HEK293 (cell line): Measurements from ENCODE around the gene FERMT3.

Experiments used
- CTCF ChIA-PET: fragments of 350-600 bp; formaldehyde crosslinking; extraction: SDS; loops from one replicate; lab custom pipeline; 2021; ENCODE audit warnings: antibody characterized with exemption; lab: Yijun Ruan, JAX
- POLR2A ChIA-PET: fragments of 300-600 bp; formaldehyde crosslinking; extraction: SDS; loops from one replicate; lab custom pipeline; 2020; ENCODE audit warnings: antibody characterized with exemption, inconsistent platforms; lab: Yijun Ruan, JAX
- H3K27ac ChIP-seq: fragments of 200-500 bp; sonication (Bioruptor generic); 2 replicates; pipeline ENCODE4 v1.5.1; 2014; ENCODE audit warnings: low read depth, low read length, control low read depth, inconsistent platforms; ENCODE audit errors: extremely low read depth
- H3K36me3 ChIP-seq, 2 experiments: fragments of 200-500 bp in 1 of 2; sonication (Bioruptor generic) in 1 of 2; 1 replicate in 1 of 2; 2 replicates in 1 of 2; pipeline ENCODE4 v1.5.1; 2014 to 2017; ENCODE audit warnings: inconsistent platforms in 2 of 2, low read length in 2 of 2; ENCODE audit not compliant: control insufficient read depth in 2 of 2, insufficient read depth in 1 of 2
- H3K4me1 ChIP-seq: fragments of 200-500 bp; sonication (Bioruptor generic); 2 replicates; pipeline ENCODE4 v1.5.1; 2014; ENCODE audit warnings: mild to moderate bottlenecking, low read length, inconsistent platforms; ENCODE audit not compliant: control insufficient read depth, insufficient read depth
- H3K4me3 ChIP-seq: 2 replicates; pipeline ENCODE4 v1.5.1; 2011; ENCODE audit warnings: low read depth, mild to moderate bottlenecking, control low read depth, low read length, moderate library complexity
- H3K9me3 ChIP-seq: fragments of 200-500 bp; sonication (Bioruptor generic); 2 replicates; pipeline ENCODE4 v1.5.1; 2014; ENCODE audit warnings: low read depth, low read length, inconsistent platforms; ENCODE audit not compliant: control insufficient read depth, insufficient read depth
- BCL11A ChIP-seq: fragments of 450-650 bp; formaldehyde crosslinking; IDR thresholded peaks from 2 replicates; pipeline ENCODE4 v1.5.1; 2016; ENCODE audit warnings: low read depth, missing biosample characterization, missing genetic modification characterization
- BCL6B ChIP-seq: fragments of 450-650 bp; formaldehyde crosslinking; IDR thresholded peaks from 2 replicates; pipeline ENCODE4 v1.5.1; 2017; ENCODE audit warnings: missing biosample characterization, missing genetic modification characterization
- GLI4 ChIP-seq: fragments of 450-650 bp; formaldehyde crosslinking; IDR thresholded peaks from 2 replicates; pipeline ENCODE4 v1.5.1; 2016; ENCODE audit warnings: missing biosample characterization, missing genetic modification characterization
- GLIS1 ChIP-seq: fragments of 450-650 bp; formaldehyde crosslinking; IDR thresholded peaks from 2 replicates; pipeline ENCODE4 v1.5.1; 2016; ENCODE audit warnings: missing biosample characterization, missing genetic modification characterization
- KLF17 ChIP-seq: fragments of 450-650 bp; formaldehyde crosslinking; IDR thresholded peaks from 2 replicates; pipeline ENCODE4 v1.5.1; 2016; ENCODE audit warnings: missing biosample characterization, missing genetic modification characterization
- KLF9 ChIP-seq: fragments of 450-650 bp; formaldehyde crosslinking; IDR thresholded peaks from 2 replicates; pipeline ENCODE4 v1.5.1; 2016; ENCODE audit warnings: missing biosample characterization, missing genetic modification characterization, low read depth
- RBAK ChIP-seq: fragments of 450-650 bp; formaldehyde crosslinking; IDR thresholded peaks from 2 replicates; pipeline ENCODE4 v1.5.1; 2016; ENCODE audit warnings: missing biosample characterization, missing genetic modification characterization
- REPIN1 ChIP-seq: fragments of 450-650 bp; formaldehyde crosslinking; IDR thresholded peaks from 2 replicates; pipeline ENCODE4 v1.5.1; 2017; ENCODE audit warnings: missing biosample characterization, missing genetic modification characterization, low read depth
- SP7 ChIP-seq: fragments of 450-650 bp; formaldehyde crosslinking; IDR thresholded peaks from 2 replicates; pipeline ENCODE4 v1.5.1; 2016; ENCODE audit warnings: missing biosample characterization, missing genetic modification characterization
- TRIM28 ChIP-seq: IDR thresholded peaks from 2 replicates; pipeline ENCODE4 v1.6.1; 2011; ENCODE audit warnings: low read length, control low read depth, borderline replicate concordance
- WT1 ChIP-seq: fragments of 450-650 bp; formaldehyde crosslinking; IDR thresholded peaks from 2 replicates; pipeline ENCODE4 v1.5.1; 2016; ENCODE audit warnings: missing biosample characterization, missing genetic modification characterization
- ZBTB44 ChIP-seq: fragments of 450-650 bp; IDR thresholded peaks from 2 replicates; pipeline ENCODE4 v1.5.1; 2018; ENCODE audit warnings: missing biosample characterization, mild to moderate bottlenecking, missing genetic modification characterization
- ZEB2 ChIP-seq: fragments of 450-650 bp; formaldehyde crosslinking; IDR thresholded peaks from 2 replicates; pipeline ENCODE4 v1.5.1; 2016; ENCODE audit warnings: missing biosample characterization, missing genetic modification characterization
- ZFP41 ChIP-seq: fragments of 450-650 bp; formaldehyde crosslinking; IDR thresholded peaks from 2 replicates; pipeline ENCODE4 v1.5.1; 2016; ENCODE audit warnings: missing biosample characterization, missing genetic modification characterization, borderline replicate concordance
- ZNF157 ChIP-seq: fragments of 450-650 bp; formaldehyde crosslinking; IDR thresholded peaks from 2 replicates; pipeline ENCODE4 v1.5.1; 2016; ENCODE audit warnings: missing biosample characterization, missing genetic modification characterization
- ZNF18 ChIP-seq: fragments of 450-650 bp; formaldehyde crosslinking; IDR thresholded peaks from 2 replicates; pipeline ENCODE4 v1.5.1; 2016; ENCODE audit warnings: missing biosample characterization, missing genetic modification characterization
- ZNF23 ChIP-seq: fragments of 450-650 bp; formaldehyde crosslinking; IDR thresholded peaks from 2 replicates; pipeline ENCODE4 v1.5.1; 2016; ENCODE audit warnings: missing biosample characterization, missing genetic modification characterization, borderline replicate concordance
- ZNF362 ChIP-seq: fragments of 450-650 bp; formaldehyde crosslinking; IDR thresholded peaks from 2 replicates; pipeline ENCODE4 v1.5.1; 2016; ENCODE audit warnings: missing biosample characterization, missing genetic modification characterization
- ZNF394 ChIP-seq: fragments of 450-650 bp; formaldehyde crosslinking; IDR thresholded peaks from 2 replicates; pipeline ENCODE4 v1.5.1; 2016; ENCODE audit warnings: missing biosample characterization, missing genetic modification characterization, mild to moderate bottlenecking, moderate library complexity, borderline replicate concordance
- ZNF610 ChIP-seq: fragments of 450-650 bp; formaldehyde crosslinking; IDR thresholded peaks from 2 replicates; pipeline ENCODE4 v1.5.1; 2016; ENCODE audit warnings: missing biosample characterization, missing genetic modification characterization, borderline replicate concordance
- ZNF623 ChIP-seq: fragments of 450-650 bp; formaldehyde crosslinking; IDR thresholded peaks from 2 replicates; pipeline ENCODE4 v1.5.1; 2016; ENCODE audit warnings: missing biosample characterization, missing genetic modification characterization
- ZNF664 ChIP-seq: fragments of 450-650 bp; formaldehyde crosslinking; IDR thresholded peaks from 2 replicates; pipeline ENCODE4 v1.5.1; 2016; ENCODE audit warnings: missing biosample characterization, missing genetic modification characterization
- ZSCAN16 ChIP-seq: fragments of 450-650 bp; formaldehyde crosslinking; IDR thresholded peaks from 2 replicates; pipeline ENCODE4 v1.5.1; 2016; ENCODE audit warnings: missing biosample characterization, missing genetic modification characterization
- ZSCAN23 ChIP-seq: fragments of 450-650 bp; formaldehyde crosslinking; IDR thresholded peaks from 2 replicates; pipeline ENCODE4 v1.5.1; 2016; ENCODE audit warnings: missing biosample characterization, missing genetic modification characterization
- TF ChIP-seq, protein P1 (sequence below): fragments of 450-650 bp; formaldehyde crosslinking; optimal IDR thresholded peaks from 2 replicates; pipeline ENCODE3; 2016; ENCODE audit warnings: missing biosample characterization, mild to moderate bottlenecking, missing genetic modification characterization
- TF ChIP-seq, protein P2 (sequence below): fragments of 450-650 bp; formaldehyde crosslinking; IDR thresholded peaks from 2 replicates; pipeline ENCODE4 v1.5.1; 2016; ENCODE audit warnings: missing biosample characterization, missing genetic modification characterization

The FERMT3 gene

DNA sequence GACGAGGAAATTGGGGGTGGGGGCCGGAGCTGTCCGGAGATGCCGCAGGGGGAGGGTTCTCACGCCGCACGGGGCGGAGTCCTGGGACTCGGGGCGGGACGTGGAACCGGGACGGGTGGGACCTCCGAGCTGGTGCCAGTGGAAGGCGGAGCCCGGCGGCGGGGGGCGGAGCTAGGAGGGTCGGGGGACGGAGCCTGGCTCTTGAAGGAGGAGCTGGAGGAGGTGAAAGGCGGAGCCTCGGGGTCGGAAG lies 34.6 kb downstream of the FERMT3 start (continued):
- TF ChIP-seq, protein P1, sequence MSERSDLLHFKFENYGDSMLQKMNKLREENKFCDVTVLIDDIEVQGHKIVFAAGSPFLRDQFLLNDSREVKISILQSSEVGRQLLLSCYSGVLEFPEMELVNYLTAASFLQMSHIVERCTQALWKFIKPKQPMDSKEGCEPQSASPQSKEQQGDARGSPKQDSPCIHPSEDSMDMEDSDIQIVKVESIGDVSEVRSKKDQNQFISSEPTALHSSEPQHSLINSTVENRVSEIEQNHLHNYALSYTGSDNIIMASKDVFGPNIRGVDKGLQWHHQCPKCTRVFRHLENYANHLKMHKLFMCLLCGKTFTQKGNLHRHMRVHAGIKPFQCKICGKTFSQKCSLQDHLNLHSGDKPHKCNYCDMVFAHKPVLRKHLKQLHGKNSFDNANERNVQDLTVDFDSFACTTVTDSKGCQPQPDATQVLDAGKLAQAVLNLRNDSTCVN (tag by site-specific recombination): peak; percentile 56
- TF ChIP-seq BCL11A (tag by site-specific recombination): no peak
- TF ChIP-seq ZNF394 (tag by site-specific recombination): no peak
- no peak for TF ChIP-seq KLF17
- TF ChIP-seq TRIM28: no peak
- no peak for TF ChIP-seq ZNF610
- no peak for TF ChIP-seq ZNF664
- no peak for TF ChIP-seq ZNF23
- TF ChIP-seq ZSCAN23 (tag by site-specific recombination): no peak
- no peak for TF ChIP-seq ZFP41 (tag by site-specific recombination)
- no peak for TF ChIP-seq ZNF623
- TF ChIP-seq ZEB2: peak; percentile 40; the same call in 1 of the 2 replicates

- ChIA-PET POLR2A (interaction anchor here (0.7 to 7.2 kb wide), 21 partner anchors 8 to 537 kb away, joined by 3 to 96 read pairs (median 6); partner anchors contain the start of genes BAD, CATSPERZ, ESRRA and NUDT22), CTCF (interaction anchor here (0.6 to 2.2 kb wide), 11 partner anchors 9 to 959 kb away, joined by 3 to 13 read pairs (median 4); no protein-coding TSS in a partner anchor)
- Histone ChIP-seq H3K36me3 (peaks cover 0 to 43% of the 10 kb centered on the region in 2 experiments; a peak in 1 of 3 replicates), H3K4me1 (no peaks in the 10 kb centered on the region), H3K27ac (peak overlapping the region; percentile 83; the same call in 1 of the 2 replicates), H3K9me3 (no peaks in the 10 kb centered on the region), H3K4me3 (peak overlapping the region; percentile 75)
- no peak; the same call in 1 of the 2 replicates for TF ChIP-seq SP7 (tag by site-specific recombination)
- no peak for TF ChIP-seq ZBTB44 (tag by site-specific recombination)
- no peak for TF ChIP-seq REPIN1
- TF ChIP-seq WT1 (tag by site-specific recombination): peak; percentile 25; the same call in 1 of the 2 replicates
- TF ChIP-seq ZNF157: no peak
- TF ChIP-seq, protein P2, sequence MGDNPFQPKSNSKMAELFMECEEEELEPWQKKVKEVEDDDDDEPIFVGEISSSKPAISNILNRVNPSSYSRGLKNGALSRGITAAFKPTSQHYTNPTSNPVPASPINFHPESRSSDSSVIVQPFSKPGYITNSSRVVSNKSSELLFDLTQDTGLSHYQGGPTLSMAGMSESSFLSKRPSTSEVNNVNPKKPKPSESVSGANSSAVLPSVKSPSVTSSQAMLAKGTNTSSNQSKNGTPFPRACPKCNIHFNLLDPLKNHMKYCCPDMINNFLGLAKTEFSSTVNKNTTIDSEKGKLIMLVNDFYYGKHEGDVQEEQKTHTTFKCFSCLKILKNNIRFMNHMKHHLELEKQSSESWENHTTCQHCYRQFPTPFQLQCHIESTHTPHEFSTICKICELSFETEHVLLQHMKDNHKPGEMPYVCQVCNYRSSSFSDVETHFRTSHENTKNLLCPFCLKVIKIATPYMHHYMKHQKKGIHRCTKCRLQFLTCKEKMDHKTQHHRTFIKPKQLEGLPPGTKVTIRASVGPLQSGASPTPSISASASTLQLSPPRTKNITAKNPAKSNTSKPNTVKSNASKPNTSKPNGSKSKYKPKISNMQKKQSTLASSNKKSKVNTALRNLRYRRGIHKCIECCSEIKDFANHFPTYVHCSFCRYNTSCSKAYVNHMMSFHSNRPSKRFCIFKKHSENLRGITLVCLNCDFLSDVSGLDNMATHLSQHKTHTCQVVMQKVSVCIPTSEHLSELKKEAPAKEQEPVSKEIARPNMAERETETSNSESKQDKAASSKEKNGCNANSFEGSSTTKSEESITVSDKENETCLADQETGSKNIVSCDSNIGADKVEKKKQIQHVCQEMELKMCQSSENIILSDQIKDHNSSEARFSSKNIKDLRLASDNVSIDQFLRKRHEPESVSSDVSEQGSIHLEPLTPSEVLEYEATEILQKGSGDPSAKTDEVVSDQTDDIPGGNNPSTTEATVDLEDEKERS (tag by site-specific recombination): no peak
- TF ChIP-seq BCL6B: no peak
- TF ChIP-seq ZNF18 (tag by site-specific recombination): no peak
- TF ChIP-seq KLF9: no peak; the same call in none of the 2 replicates
- TF ChIP-seq GLIS1 (tag by site-specific recombination): peak; percentile 99
- no peak for TF ChIP-seq GLI4 (tag by site-specific recombination)
- TF ChIP-seq ZNF362 (tag by site-specific recombination): no peak
- TF ChIP-seq ZSCAN16: no peak
- no peak for TF ChIP-seq RBAK (tag by site-specific recombination)
Measured at GRCh38 chr11:64241491-64242374, 35.2 kb downstream of the FERMT3 start.
